ENCODE data around the gene SLC9A3. TPM values are rescaled to one million over a fixed set of nuclear protein-coding genes. Genes with fewer than 3 reads are reported as not detected.

SLC9A3 gene
- polyA plus RNA-seq, 3 donors = 0.31 to 0.42 (median 0.36) TPM

DNA sequence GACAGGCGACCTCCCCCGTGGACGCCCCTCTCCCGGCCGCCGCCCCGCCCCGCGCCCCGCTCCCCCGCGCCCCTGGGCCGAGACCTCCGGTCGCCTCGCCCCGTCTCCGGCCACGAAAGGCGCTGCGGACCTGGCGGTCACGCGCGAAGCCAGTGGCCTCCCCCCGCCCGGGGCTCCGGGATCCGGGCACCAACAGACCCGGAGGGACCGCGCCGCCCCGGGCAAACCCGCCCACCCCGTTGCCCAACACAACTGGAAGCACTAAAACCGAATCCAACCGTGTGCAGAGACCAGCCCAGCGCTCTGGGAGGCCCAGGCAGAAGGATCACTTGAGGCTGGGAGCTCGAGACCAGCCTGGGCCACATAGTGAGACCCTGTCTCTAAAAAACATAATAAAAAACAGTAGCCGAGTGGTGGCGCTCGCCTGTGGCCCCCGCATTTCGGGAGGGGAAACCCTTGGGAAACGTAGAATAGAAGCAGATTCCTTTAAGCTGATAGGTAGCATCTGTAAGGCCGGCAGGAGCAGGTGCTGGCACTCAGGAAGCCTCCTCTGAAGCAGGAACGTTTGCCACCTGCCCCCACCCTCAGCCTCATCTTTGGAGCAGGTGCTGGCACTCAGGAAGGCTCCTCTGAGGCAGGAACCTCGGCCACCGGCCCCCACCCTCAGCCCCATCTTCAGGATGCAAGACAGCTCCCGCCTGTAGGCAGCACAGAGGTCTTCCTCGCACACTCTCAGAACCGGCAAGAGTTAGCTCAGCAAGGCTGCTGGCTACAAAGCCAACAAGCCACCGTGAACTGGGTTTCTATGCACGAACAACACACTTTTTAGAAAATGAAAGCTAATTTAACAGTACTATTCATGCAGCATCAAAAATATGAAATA, 4.6 kb upstream of the SLC9A3 start:
- peaks cover 63 to 79% (median 77%) of the 10 kb centered on the region in 3 donors for H3K27me3 Mint-ChIP-seq (ENCODE audit: low read depth in 3 of 3)
- peak overlapping the region in 2 of 7 donors; percentile 19 to 56 for H3K27ac Mint-ChIP-seq

More for the DNA sequence above, 4.6 kb upstream of the SLC9A3 start:
- peaks cover 37 to 47% of the 10 kb centered on the region in 2 donors for H3K4me1 ChIP-seq (ENCODE audit: control insufficient read depth in 1 of 2, insufficient read depth in 2 of 2, low read length in 2 of 2)
- peak overlapping the region; percentile 24 for H3K4me2 ChIP-seq (replicated peaks; ENCODE audit: extremely low read depth, low read length, poor library complexity, severe bottlenecking)
- no peak overlapping the region for H3K9ac ChIP-seq (ENCODE audit: insufficient read depth, low read length, poor library complexity, severe bottlenecking)
- H3K27ac ChIP-seq (ENCODE audit: low read depth in 1 of 2, low read length in 2 of 2) = no peak overlapping the region
- no peak for DNase-seq
- TF ChIP-seq, protein P1, sequence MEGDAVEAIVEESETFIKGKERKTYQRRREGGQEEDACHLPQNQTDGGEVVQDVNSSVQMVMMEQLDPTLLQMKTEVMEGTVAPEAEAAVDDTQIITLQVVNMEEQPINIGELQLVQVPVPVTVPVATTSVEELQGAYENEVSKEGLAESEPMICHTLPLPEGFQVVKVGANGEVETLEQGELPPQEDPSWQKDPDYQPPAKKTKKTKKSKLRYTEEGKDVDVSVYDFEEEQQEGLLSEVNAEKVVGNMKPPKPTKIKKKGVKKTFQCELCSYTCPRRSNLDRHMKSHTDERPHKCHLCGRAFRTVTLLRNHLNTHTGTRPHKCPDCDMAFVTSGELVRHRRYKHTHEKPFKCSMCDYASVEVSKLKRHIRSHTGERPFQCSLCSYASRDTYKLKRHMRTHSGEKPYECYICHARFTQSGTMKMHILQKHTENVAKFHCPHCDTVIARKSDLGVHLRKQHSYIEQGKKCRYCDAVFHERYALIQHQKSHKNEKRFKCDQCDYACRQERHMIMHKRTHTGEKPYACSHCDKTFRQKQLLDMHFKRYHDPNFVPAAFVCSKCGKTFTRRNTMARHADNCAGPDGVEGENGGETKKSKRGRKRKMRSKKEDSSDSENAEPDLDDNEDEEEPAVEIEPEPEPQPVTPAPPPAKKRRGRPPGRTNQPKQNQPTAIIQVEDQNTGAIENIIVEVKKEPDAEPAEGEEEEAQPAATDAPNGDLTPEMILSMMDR (IDR thresholded peaks at IDR 0.05) = no peak
- H3K4me3 ChIP-seq (replicated peaks in 1 of 3; ENCODE audit: low read depth in 2 of 3, low read length in 3 of 3) = peak overlapping the region in 1 of 3 experiments; percentile 47
- peaks cover 40% of the 10 kb centered on the region for H3K4me1 Mint-ChIP-seq
- no peak overlapping the region for H2AFZ ChIP-seq (ENCODE audit: insufficient read depth, low read depth, low read length, poor library complexity, severe bottlenecking)
- peaks cover 40 to 68% of the 10 kb centered on the region in 2 donors for H3K27me3 ChIP-seq (ENCODE audit: control insufficient read depth in 2 of 2, insufficient read depth in 2 of 2, low read length in 2 of 2)
- H3K4me3 Mint-ChIP-seq = peak overlapping the region; percentile 20 to 71
- peaks cover 4 to 29% (median 14%) of the 10 kb centered on the region in 7 donors for H3K9me3 Mint-ChIP-seq
- peaks cover 0 to 6% of the 10 kb centered on the region in 2 donors for H3K36me3 Mint-ChIP-seq
- no peaks in the 10 kb centered on the region for H3K36me3 ChIP-seq (replicated peaks in 1 of 2; ENCODE audit: control insufficient read depth in 1 of 2, insufficient read depth in 2 of 2, low read length in 2 of 2)
- H3K9me3 ChIP-seq (replicated peaks in 1 of 2; ENCODE audit: control insufficient read depth in 1 of 2, insufficient read depth in 1 of 2, low read length in 2 of 2) = peaks cover 10 to 32% of the 10 kb centered on the region in 2 donors
- H4K20me1 ChIP-seq (ENCODE audit: insufficient read depth, low read length) = no peaks in the 10 kb centered on the region
- H3K79me2 ChIP-seq (ENCODE audit: insufficient read depth, low read length) = no peaks in the 10 kb centered on the region
- intact Hi-C loops (cut with micrococcal nuclease) = no loop called here
- whole genome bisulfite sequencing (ENCODE audit: insufficient coverage) = 14% methylated on average over 49 of the region's 55 CpGs
